ENCODE results near the gene SLC25A38.

DNA sequence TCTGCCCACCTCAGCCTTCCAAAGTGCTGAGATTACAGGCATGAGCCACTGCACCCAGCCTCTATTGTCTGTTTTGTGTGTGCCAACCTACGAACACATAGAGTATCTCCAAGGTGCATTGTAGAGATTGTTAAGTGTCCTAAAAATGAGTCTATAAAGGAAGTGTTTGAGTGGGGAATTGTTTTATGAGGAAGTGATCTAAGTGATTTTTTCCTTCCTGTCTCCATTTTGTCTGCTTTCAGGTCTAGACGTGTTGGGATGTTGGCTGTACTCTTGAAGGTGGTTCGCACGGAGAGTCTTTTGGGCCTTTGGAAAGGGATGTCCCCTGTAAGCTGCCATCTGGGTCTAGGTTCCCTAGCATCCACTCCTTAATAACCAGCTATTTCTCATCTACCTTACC is 7.0 kb downstream of the SLC25A38 start:
- TF ChIP-seq, protein P1, sequence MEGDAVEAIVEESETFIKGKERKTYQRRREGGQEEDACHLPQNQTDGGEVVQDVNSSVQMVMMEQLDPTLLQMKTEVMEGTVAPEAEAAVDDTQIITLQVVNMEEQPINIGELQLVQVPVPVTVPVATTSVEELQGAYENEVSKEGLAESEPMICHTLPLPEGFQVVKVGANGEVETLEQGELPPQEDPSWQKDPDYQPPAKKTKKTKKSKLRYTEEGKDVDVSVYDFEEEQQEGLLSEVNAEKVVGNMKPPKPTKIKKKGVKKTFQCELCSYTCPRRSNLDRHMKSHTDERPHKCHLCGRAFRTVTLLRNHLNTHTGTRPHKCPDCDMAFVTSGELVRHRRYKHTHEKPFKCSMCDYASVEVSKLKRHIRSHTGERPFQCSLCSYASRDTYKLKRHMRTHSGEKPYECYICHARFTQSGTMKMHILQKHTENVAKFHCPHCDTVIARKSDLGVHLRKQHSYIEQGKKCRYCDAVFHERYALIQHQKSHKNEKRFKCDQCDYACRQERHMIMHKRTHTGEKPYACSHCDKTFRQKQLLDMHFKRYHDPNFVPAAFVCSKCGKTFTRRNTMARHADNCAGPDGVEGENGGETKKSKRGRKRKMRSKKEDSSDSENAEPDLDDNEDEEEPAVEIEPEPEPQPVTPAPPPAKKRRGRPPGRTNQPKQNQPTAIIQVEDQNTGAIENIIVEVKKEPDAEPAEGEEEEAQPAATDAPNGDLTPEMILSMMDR (IDR thresholded peaks at IDR 0.05): no peak
- no peak for TF ChIP-seq POLR2A (IDR thresholded peaks at IDR 0.05)
